GM12891 (cell line): ENCODE measurements around the gene SKP2.

Experiments used
- POLR2A ChIP-seq: IDR thresholded peaks from 2 replicates; pipeline ENCODE4 v1.6.1; 2011; ENCODE audit warnings: low read depth, low read length, control low read depth
- POLR2AphosphoS5 ChIP-seq: IDR thresholded peaks from 2 replicates; pipeline ENCODE4 v1.6.1; 2011; ENCODE audit warnings: low read depth, low read length, control low read depth
- SPI1 ChIP-seq: IDR thresholded peaks from 2 replicates; pipeline ENCODE4 v1.6.1; 2011; ENCODE audit warnings: low read depth, low read length, control low read depth
- TAF1 ChIP-seq: IDR thresholded peaks from 2 replicates; pipeline ENCODE4 v1.6.1; 2011; ENCODE audit warnings: low read depth, low read length, control low read depth

- TF ChIP-seq POLR2AphosphoS5: no peak
- TF ChIP-seq TAF1: no peak
- no peak for TF ChIP-seq POLR2A
- no peak for TF ChIP-seq SPI1
These were observed 53.4 kb downstream of the SKP2 start for GRCh38 chr5:36205329-36205728.
